Neural cell (in vitro differentiated cells): ENCODE measurements around the gene XPNPEP2.

Experiments used
- EZH2 ChIP-seq: fragments of 200-600, 300-800 bp; shearing (Covaris generic), sonication (generic); IDR thresholded peaks from 2 replicates; pipeline ENCODE4 v1.6.1; 2014; ENCODE audit warnings: antibody characterized with exemption, low read length, borderline replicate concordance, mild to moderate bottlenecking; ENCODE audit not compliant: insufficient read depth, poor library complexity, severe bottlenecking
- POLR2AphosphoS5 ChIP-seq: IDR thresholded peaks from 2 replicates; pipeline ENCODE4 v1.6.1; 2012
- RAD21 ChIP-seq: fragments of 450-650 bp; conservative IDR thresholded peaks from 2 replicates; pipeline ENCODE4 v1.6.1; 2014; ENCODE audit warnings: antibody characterized with exemption, mild to moderate bottlenecking, moderate library complexity
- TF ChIP-seq, protein P1 (sequence below): fragments of 450-650 bp; IDR thresholded peaks from 2 replicates; pipeline ENCODE4 v1.5.1; 2014; ENCODE audit warnings: antibody characterized with exemption, mild to moderate bottlenecking, moderate library complexity; ENCODE audit not compliant: poor library complexity, severe bottlenecking

DNA sequence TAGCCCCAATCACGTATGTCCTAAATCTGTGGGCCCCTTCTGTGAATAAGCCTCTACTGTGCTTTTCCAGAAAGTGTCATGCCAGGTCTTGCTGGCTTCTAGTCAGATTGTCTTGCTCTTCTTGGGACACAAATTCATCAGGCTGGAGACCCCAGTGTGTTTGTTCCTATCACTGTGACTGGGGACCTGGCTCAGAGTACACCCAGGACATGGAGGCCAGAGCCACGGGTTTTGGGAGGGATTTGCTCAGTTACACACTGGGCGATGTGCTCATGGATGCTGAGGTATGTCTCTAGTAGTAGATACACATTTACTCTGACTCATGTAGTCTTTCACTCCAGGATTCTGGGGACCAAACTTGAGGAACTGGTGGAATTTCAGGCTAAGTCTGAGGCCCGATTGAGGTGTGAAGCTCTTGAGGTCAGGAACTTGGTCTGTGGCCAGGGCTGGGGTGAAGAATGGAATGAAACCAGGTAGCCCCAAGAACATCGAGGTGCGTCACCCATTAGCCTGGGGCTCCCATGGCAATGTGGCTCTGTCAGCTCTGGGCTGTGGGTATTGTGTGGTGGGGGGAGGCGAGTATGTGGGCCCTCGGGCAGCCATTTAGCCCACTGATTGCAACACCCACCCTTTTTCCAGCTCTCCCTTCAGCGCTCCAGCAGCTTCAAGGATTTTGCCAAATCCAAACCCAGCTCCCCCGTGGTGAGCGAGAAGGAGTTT lies 48.7 kb downstream of the XPNPEP2 start:
- TF ChIP-seq EZH2: no peak
- TF ChIP-seq, protein P1, sequence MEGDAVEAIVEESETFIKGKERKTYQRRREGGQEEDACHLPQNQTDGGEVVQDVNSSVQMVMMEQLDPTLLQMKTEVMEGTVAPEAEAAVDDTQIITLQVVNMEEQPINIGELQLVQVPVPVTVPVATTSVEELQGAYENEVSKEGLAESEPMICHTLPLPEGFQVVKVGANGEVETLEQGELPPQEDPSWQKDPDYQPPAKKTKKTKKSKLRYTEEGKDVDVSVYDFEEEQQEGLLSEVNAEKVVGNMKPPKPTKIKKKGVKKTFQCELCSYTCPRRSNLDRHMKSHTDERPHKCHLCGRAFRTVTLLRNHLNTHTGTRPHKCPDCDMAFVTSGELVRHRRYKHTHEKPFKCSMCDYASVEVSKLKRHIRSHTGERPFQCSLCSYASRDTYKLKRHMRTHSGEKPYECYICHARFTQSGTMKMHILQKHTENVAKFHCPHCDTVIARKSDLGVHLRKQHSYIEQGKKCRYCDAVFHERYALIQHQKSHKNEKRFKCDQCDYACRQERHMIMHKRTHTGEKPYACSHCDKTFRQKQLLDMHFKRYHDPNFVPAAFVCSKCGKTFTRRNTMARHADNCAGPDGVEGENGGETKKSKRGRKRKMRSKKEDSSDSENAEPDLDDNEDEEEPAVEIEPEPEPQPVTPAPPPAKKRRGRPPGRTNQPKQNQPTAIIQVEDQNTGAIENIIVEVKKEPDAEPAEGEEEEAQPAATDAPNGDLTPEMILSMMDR: no peak
- no peak for TF ChIP-seq RAD21
- TF ChIP-seq POLR2AphosphoS5: no peak
